Karpas-422 (cell line): ENCODE results near the gene COL11A2. TPM values are rescaled to one million over a fixed set of nuclear protein-coding genes. Genes with fewer than 3 reads are reported as not detected.
A peak's percentile ranks its signal among the peaks of the same experiment; 100 is the strongest.

Source experiments
- DNase-seq: peaks from one replicate; pipeline ENCODE4 v3.0.0-alpha.2; 2015
- H2AFZ ChIP-seq: fragments of 200-600 bp; sonication (generic); 2 replicates; pipeline ENCODE4 v1.6.1; 2014; ENCODE audit warnings: antibody characterized with exemption, low read length, mixed read lengths
- H3K27ac ChIP-seq: fragments of 200-600 bp; sonication (generic); 2 replicates; pipeline ENCODE4 v1.5.1; 2014; ENCODE audit warnings: mild to moderate bottlenecking, low read length, moderate library complexity
- H3K27me3 ChIP-seq: fragments of 200-600 bp; sonication (generic); 2 replicates; pipeline ENCODE4 v1.6.1; 2014; ENCODE audit warnings: low read length, mixed read lengths
- H3K36me3 ChIP-seq: fragments of 200-600 bp; sonication (generic); 2 replicates; pipeline ENCODE4 v1.6.1; 2014; ENCODE audit warnings: low read length, mixed read lengths; ENCODE audit not compliant: insufficient read depth
- H3K4me1 ChIP-seq: fragments of 200-600 bp; sonication (generic); 2 replicates; pipeline ENCODE4 v1.6.1; 2014; ENCODE audit warnings: mild to moderate bottlenecking, low read length, mixed read lengths
- H3K4me2 ChIP-seq: fragments of 200-600 bp; sonication (generic); 2 replicates; pipeline ENCODE4 v1.6.1; 2014; ENCODE audit warnings: low read length, low read depth, mild to moderate bottlenecking; ENCODE audit not compliant: poor library complexity, severe bottlenecking
- H3K4me3 ChIP-seq: fragments of 200-600 bp; sonication (generic); 2 replicates; pipeline ENCODE4 v1.5.1; 2014; ENCODE audit warnings: mild to moderate bottlenecking, antibody characterized with exemption, low read length, mixed read lengths
- H3K79me2 ChIP-seq: fragments of 200-600 bp; sonication (generic); 2 replicates; pipeline ENCODE4 v1.6.1; 2014; ENCODE audit warnings: mild to moderate bottlenecking, low read length, mixed read lengths
- H3K9ac ChIP-seq: fragments of 200-600 bp; sonication (generic); 2 replicates; pipeline ENCODE4 v1.6.0; 2014; ENCODE audit warnings: low read length
- H3K9me2 ChIP-seq: fragments of 200-600 bp; sonication (generic), shearing (Covaris generic); replicated peaks from 2 replicates; pipeline ENCODE4 v1.6.0; 2014; ENCODE audit warnings: mild to moderate bottlenecking, low read length, moderate library complexity; ENCODE audit not compliant: insufficient read depth
- H3K9me3 ChIP-seq: fragments of 300-700, 200-600 bp; sonication (generic); 2 replicates; pipeline ENCODE4 v1.6.1; 2014; ENCODE audit warnings: low read length, mixed read lengths
- H4K20me1 ChIP-seq: fragments of 200-600 bp; sonication (generic); 2 replicates; pipeline ENCODE4 v1.6.1; 2014; ENCODE audit warnings: mild to moderate bottlenecking, antibody characterized with exemption, low read length, low read depth; ENCODE audit not compliant: insufficient read depth
- total RNA-seq: library from RNA; depleted of rRNA; stranded (reverse); fragments of >200 nt; shearing (Covaris generic); gene quantifications from 2 replicates; pipeline ENCODE4 v1.2.3, GENCODE V29; 2014; ENCODE audit warnings: low replicate concordance

The COL11A2 gene
- total RNA-seq, 1 experiment from 2014 or later, result 0.41 TPM

DNA sequence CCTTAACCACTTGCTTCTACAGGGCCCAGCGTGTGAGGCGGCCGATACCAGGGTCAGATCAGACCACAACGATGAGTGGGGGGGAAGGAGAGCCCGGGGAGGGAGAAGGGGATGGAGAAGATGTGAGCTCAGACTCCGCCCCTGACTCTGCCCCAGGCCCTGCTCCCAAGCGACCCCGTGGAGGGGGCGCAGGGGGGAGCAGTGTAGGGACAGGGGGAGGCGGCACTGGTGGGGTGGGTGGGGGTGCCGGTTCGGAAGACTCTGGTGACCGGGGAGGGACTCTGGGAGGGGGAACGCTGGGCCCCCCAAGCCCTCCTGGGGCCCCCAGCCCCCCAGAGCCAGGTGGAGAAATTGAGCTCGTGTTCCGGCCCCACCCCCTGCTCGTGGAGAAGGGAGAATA is 18.9 kb upstream of the COL11A2 start:
- H3K4me3 ChIP-seq, result no peak overlapping the region
- H3K9me2 ChIP-seq, result no peaks in the 10 kb centered on the region
- no peaks in the 10 kb centered on the region for H3K9me3 ChIP-seq
- no peaks in the 10 kb centered on the region for H4K20me1 ChIP-seq
- H3K79me2 ChIP-seq, result peaks cover 6% of the 10 kb centered on the region; the same call in 1 of the 2 replicates
- no peak for DNase-seq
- no peaks in the 10 kb centered on the region for H3K27me3 ChIP-seq
- peaks cover 20% of the 10 kb centered on the region for H3K4me1 ChIP-seq
- 0 out of 2 replicates have a peak, but pooled peaks cover 7% of the 10 kb centered on the region for H3K36me3 ChIP-seq
- H2AFZ ChIP-seq, result no peak overlapping the region
- no peak overlapping the region for H3K9ac ChIP-seq
- no peak overlapping the region for H3K27ac ChIP-seq
- H3K4me2 ChIP-seq, result no peak overlapping the region

- Histone ChIP-seq H3K9me2 (no peaks in the 10 kb centered on the region), H3K4me3 (no peak overlapping the region), H3K4me2 (no peak overlapping the region), H3K79me2 (peaks cover 6% of the 10 kb centered on the region; the same call in 1 of the 2 replicates), H2AFZ (no peak overlapping the region), H3K9ac (no peak overlapping the region), H3K36me3 (0 out of 2 replicates have a peak, but pooled peaks cover 7% of the 10 kb centered on the region), H3K27me3 (no peaks in the 10 kb centered on the region), H3K27ac (no peak overlapping the region), H4K20me1 (no peaks in the 10 kb centered on the region), H3K4me1 (peaks cover 30% of the 10 kb centered on the region), H3K9me3 (no peaks in the 10 kb centered on the region)
- DNase-seq, result no peak
Measured at GRCh38 chr6:33209856-33210255, 17.6 kb upstream of the COL11A2 start.

- peak within 1 kb of the TSS; percentile 99 for H3K9ac ChIP-seq
- peaks cover 7% of the 10 kb centered on the region; the same call in 1 of the 2 replicates for H3K36me3 ChIP-seq
- H3K27me3 ChIP-seq, result no peaks in the 10 kb centered on the region
- H3K4me2 ChIP-seq, result peak within 1 kb of the TSS; percentile 99
- H3K9me3 ChIP-seq, result no peaks in the 10 kb centered on the region
- no peaks in the 10 kb centered on the region for H4K20me1 ChIP-seq
- peak within 1 kb of the TSS; percentile 97 for H3K4me3 ChIP-seq
- no peaks in the 10 kb centered on the region for H3K9me2 ChIP-seq
- peak within 1 kb of the TSS; percentile 93 for H2AFZ ChIP-seq
- H3K27ac ChIP-seq, result peak within 1 kb of the TSS; percentile 48; the same call in 1 of the 2 replicates
- H3K4me1 ChIP-seq, result peaks cover 37% of the 10 kb centered on the region
- peak; percentile 93 for DNase-seq
- peaks cover 6% of the 10 kb centered on the region; the same call in 1 of the 2 replicates for H3K79me2 ChIP-seq
Measured at GRCh38 chr6:33208091-33208967, 16.1 kb upstream of the COL11A2 start, which contains the start of gene RING1. RING1 (plus strand) TSS chr6:33208500; CDS start chr6:33208823, 323 bp downstream.

GRCh38 chr6:33207552-33208090 is 15.4 kb upstream of the COL11A2 start:
- peak overlapping the region; percentile 48; the same call in 1 of the 2 replicates for H3K27ac ChIP-seq
- peak; percentile 69 for DNase-seq
- peaks cover 13% of the 10 kb centered on the region for H3K36me3 ChIP-seq

GRCh38 chr6:33206864-33207551 is 14.7 kb upstream of the COL11A2 start:
- Histone ChIP-seq H3K9ac (peak overlapping the region; percentile 99), H3K79me2 (peaks cover 12% of the 10 kb centered on the region), H3K27ac (no peak overlapping the region), H4K20me1 (no peaks in the 10 kb centered on the region), H3K36me3 (peaks cover 19% of the 10 kb centered on the region), H3K4me1 (peaks cover 47% of the 10 kb centered on the region), H3K4me2 (peak overlapping the region; percentile 99), H2AFZ (no peak overlapping the region), H3K27me3 (no peaks in the 10 kb centered on the region), H3K9me3 (no peaks in the 10 kb centered on the region), H3K9me2 (no peaks in the 10 kb centered on the region), H3K4me3 (peak overlapping the region; percentile 97)
- no peak for DNase-seq

More at GRCh38 chr6:33207552-33208090, 15.4 kb upstream of the COL11A2 start:
- no peaks in the 10 kb centered on the region for H3K9me3 ChIP-seq
- peak overlapping the region; percentile 97 for H3K4me3 ChIP-seq
- peaks cover 41% of the 10 kb centered on the region for H3K4me1 ChIP-seq
- no peaks in the 10 kb centered on the region for H3K27me3 ChIP-seq
- H3K9me2 ChIP-seq, result no peaks in the 10 kb centered on the region
- H3K79me2 ChIP-seq, result peaks cover 6% of the 10 kb centered on the region
- peak overlapping the region; percentile 93 for H2AFZ ChIP-seq
- H3K4me2 ChIP-seq, result peak overlapping the region; percentile 99
- H3K9ac ChIP-seq, result peak overlapping the region; percentile 99
- no peaks in the 10 kb centered on the region for H4K20me1 ChIP-seq

GRCh38 chr6:33206027-33206863 is 14.0 kb upstream of the COL11A2 start:
- peaks cover 25% of the 10 kb centered on the region for H3K36me3 ChIP-seq
- H3K9ac ChIP-seq, result no peak overlapping the region
- no peaks in the 10 kb centered on the region for H4K20me1 ChIP-seq
- peak overlapping the region; percentile 68 for H3K4me2 ChIP-seq
- DNase-seq, result no peak
- peaks cover 20% of the 10 kb centered on the region for H3K79me2 ChIP-seq
- H3K27ac ChIP-seq, result no peak overlapping the region
- H3K4me1 ChIP-seq, result peaks cover 54% of the 10 kb centered on the region
- no peaks in the 10 kb centered on the region for H3K9me2 ChIP-seq
- H3K27me3 ChIP-seq, result no peaks in the 10 kb centered on the region
- no peaks in the 10 kb centered on the region for H3K9me3 ChIP-seq
- no peak overlapping the region for H3K4me3 ChIP-seq
- no peak overlapping the region for H2AFZ ChIP-seq

DNA sequence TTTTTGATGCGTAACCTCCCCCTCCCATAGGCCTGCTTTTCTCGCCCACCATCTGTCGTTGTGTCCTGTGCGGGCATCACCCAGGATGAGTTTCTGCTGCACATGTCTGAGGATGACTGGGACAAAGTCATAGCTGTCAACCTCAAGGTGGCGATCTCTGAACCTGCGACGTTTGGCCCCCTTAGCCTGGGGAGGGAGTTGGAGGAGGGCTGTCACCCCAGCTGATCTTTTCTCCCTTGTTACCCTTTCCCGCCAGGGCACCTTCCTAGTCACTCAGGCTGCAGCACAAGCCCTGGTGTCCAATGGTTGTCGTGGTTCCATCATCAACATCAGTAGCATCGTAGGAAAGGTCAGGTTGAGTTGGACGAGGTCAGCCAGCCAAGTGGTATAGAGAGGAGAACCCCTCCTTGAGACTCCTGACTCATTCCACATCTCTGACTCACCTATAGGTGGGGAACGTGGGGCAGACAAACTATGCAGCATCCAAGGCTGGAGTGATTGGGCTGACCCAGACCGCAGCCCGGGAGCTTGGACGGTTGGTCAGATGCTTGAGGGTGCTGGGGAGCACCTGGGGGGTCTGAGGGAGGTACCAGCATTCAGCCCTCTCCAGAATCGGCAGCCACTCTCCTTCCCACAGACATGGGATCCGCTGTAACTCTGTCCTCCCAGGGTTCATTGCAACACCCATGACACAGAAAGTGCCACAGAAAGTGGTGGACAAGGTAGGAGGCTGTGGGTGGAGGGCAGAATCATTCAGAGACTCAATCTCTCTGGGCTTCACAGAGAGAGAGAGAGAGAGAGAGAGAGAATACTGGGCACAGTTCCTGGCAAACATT is 13.1 kb upstream of the COL11A2 start:
- Histone ChIP-seq H3K9me2 (no peaks in the 10 kb centered on the region), H3K27ac (no peak overlapping the region), H3K9ac (peak overlapping the region; percentile 87), H3K4me3 (peak overlapping the region; percentile 79; the same call in 1 of the 2 replicates), H3K36me3 (peaks cover 25% of the 10 kb centered on the region), H3K79me2 (peaks cover 26% of the 10 kb centered on the region), H3K4me2 (peak overlapping the region; percentile 68), H3K4me1 (peaks cover 55% of the 10 kb centered on the region), H3K27me3 (no peaks in the 10 kb centered on the region), H3K9me3 (no peaks in the 10 kb centered on the region), H4K20me1 (no peaks in the 10 kb centered on the region), H2AFZ (no peak overlapping the region)
- peak; percentile 65 for DNase-seq
